PFSK-1 (cell line): Measurements from ENCODE around the gene TAF6.

Experiments
- FOXP2 ChIP-seq: optimal IDR thresholded peaks from 2 replicates; pipeline ENCODE3; 2011; ENCODE audit warnings: borderline replicate concordance, control low read depth, inconsistent platforms; ENCODE audit not compliant: insufficient read depth; ENCODE audit errors: extremely low read length, extremely low read depth
- POLR2AphosphoS5 ChIP-seq: IDR thresholded peaks from 2 replicates; pipeline ENCODE4 v1.6.1; 2012; ENCODE audit warnings: low read depth, mild to moderate bottlenecking, control low read depth, low read length, moderate library complexity
- SIN3A ChIP-seq: IDR thresholded peaks from 2 replicates; pipeline ENCODE4 v1.6.1; 2012; ENCODE audit warnings: mild to moderate bottlenecking, low read length, moderate library complexity, borderline replicate concordance; ENCODE audit not compliant: insufficient read depth
- TAF1 ChIP-seq: IDR thresholded peaks from 2 replicates; pipeline ENCODE4 v1.6.1; 2012; ENCODE audit warnings: low read length, control low read depth, borderline replicate concordance; ENCODE audit not compliant: insufficient read depth
- TF ChIP-seq, protein P1 (sequence below), 2 experiments: IDR thresholded peaks; 2 replicates each; pipeline versions ENCODE4 v1.6.1 to v1.8.0; 2011 to 2012; ENCODE audit warnings: low read depth in 2 of 2, low read length in 2 of 2, control low read depth in 1 of 2, inconsistent platforms in 1 of 2, mild to moderate bottlenecking in 1 of 2, moderate library complexity in 1 of 2; ENCODE audit not compliant: insufficient read depth in 1 of 2

The TAF6 gene

GRCh38 chr7:100111156-100111555 is 8.0 kb downstream of the TAF6 start:
- TF ChIP-seq FOXP2 = no peak
- TF ChIP-seq, protein P1, sequence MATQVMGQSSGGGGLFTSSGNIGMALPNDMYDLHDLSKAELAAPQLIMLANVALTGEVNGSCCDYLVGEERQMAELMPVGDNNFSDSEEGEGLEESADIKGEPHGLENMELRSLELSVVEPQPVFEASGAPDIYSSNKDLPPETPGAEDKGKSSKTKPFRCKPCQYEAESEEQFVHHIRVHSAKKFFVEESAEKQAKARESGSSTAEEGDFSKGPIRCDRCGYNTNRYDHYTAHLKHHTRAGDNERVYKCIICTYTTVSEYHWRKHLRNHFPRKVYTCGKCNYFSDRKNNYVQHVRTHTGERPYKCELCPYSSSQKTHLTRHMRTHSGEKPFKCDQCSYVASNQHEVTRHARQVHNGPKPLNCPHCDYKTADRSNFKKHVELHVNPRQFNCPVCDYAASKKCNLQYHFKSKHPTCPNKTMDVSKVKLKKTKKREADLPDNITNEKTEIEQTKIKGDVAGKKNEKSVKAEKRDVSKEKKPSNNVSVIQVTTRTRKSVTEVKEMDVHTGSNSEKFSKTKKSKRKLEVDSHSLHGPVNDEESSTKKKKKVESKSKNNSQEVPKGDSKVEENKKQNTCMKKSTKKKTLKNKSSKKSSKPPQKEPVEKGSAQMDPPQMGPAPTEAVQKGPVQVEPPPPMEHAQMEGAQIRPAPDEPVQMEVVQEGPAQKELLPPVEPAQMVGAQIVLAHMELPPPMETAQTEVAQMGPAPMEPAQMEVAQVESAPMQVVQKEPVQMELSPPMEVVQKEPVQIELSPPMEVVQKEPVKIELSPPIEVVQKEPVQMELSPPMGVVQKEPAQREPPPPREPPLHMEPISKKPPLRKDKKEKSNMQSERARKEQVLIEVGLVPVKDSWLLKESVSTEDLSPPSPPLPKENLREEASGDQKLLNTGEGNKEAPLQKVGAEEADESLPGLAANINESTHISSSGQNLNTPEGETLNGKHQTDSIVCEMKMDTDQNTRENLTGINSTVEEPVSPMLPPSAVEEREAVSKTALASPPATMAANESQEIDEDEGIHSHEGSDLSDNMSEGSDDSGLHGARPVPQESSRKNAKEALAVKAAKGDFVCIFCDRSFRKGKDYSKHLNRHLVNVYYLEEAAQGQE (IDR thresholded peaks at IDR 0.05; ENCODE audit: insufficient read depth in 1 of 2, low read depth in 2 of 2, low read length in 2 of 2) = no peak
- TF ChIP-seq TAF1 = no peak
- no peak for TF ChIP-seq POLR2AphosphoS5

DNA sequence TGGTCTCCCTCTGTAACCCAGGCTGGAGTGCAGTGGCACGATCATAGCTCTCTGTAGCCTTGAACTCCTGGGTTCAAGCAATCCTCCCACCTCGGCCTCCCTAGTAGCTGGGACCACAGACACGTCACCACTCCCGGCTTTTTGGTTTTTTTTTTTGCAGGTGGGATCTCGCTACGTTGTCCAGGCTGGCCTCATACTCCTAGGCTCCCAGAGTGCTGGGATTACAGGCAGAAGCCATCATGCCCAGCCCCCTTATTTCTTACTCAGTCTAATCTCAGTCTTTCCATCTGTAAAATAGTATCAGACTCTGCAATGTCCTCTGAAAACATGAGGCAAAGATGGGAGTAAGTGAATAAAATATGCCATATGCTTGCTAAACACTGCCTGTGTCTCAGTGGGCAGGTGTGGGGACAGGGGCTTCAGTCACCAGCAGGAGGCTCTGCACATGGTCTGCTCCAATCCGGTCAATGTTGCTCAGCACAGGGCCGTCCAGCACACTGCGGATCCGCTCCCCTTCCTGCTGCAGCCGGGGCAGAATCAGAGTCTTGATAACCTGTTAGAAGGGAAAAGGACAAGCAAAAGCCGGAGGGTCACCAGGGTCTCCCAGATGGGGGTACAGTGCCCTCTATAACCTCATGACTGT is 9.5 kb downstream of the TAF6 start:
- TF ChIP-seq, protein P1 (IDR thresholded peaks at IDR 0.05; ENCODE audit: insufficient read depth in 1 of 2, low read depth in 2 of 2, low read length in 2 of 2) = no peak
- TF ChIP-seq FOXP2 (no peak), POLR2AphosphoS5 (no peak), SIN3A (no peak), TAF1 (no peak)

GRCh38 chr7:100107890-100108289 is 11.3 kb downstream of the TAF6 start:
- no peak for TF ChIP-seq POLR2AphosphoS5
- TF ChIP-seq, protein P1 (IDR thresholded peaks at IDR 0.05; ENCODE audit: insufficient read depth in 1 of 2, low read depth in 2 of 2, low read length in 2 of 2) = no peak
- no peak for TF ChIP-seq SIN3A
- TF ChIP-seq TAF1 = no peak
- TF ChIP-seq FOXP2 = no peak

DNA sequence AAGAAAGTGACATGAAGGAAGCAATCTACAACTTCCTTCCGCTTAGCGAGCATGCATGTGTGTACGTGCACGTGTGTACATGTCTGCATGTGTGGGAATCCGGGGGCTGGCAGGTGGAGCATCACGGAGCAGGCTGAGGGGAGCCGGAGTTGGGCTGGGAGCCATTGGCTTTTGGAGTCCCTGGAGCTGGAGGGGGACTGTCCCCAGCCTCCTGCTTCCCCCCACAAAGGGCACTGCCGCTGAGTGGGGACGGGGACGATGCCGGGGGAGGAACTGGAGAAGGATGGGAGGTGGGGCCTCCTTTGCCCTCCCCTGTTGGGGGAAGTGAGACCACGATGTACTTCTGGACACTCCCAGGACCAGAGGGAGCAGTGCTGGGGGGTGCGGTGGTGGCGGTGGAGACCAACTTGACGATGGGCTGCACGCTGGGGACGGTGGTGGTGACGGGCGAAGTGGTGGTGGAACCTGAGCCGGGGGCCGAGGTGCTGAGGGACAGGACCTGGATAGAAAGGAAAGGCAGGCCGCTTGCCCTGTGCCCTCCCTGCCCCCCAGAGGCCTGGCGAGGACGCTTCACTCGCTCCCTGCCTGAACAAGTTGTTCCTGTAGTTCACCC is 11.9 kb downstream of the TAF6 start:
- TF ChIP-seq, protein P1 (IDR thresholded peaks at IDR 0.05; ENCODE audit: insufficient read depth in 1 of 2, low read depth in 2 of 2, low read length in 2 of 2) = no peak
- TF ChIP-seq SIN3A (no peak), FOXP2 (no peak)

- TF ChIP-seq TAF1 (no peak), SIN3A (no peak), FOXP2 (no peak), POLR2AphosphoS5 (no peak)
- TF ChIP-seq, protein P1 (IDR thresholded peaks at IDR 0.05; ENCODE audit: insufficient read depth in 1 of 2, low read depth in 2 of 2, low read length in 2 of 2) = no peak
Observed at GRCh38 chr7:100106633-100107032, 12.5 kb downstream of the TAF6 start.
